H1 (cell line): ENCODE results near the gene CNPY2. TPM values are rescaled to one million over a fixed set of nuclear protein-coding genes. Genes with fewer than 3 reads are reported as not detected.

Experiments
- CTCF ChIA-PET: fragments of 300-600 bp; sonication (Branson Sonifier 250); formaldehyde crosslinking; loops from one replicate; lab custom pipeline; 2021; ENCODE audit not compliant: partially characterized antibody; lab: Charles Lee
- POLR2A ChIA-PET: fragments of 300-600 bp; sonication (Branson Sonifier 250); formaldehyde crosslinking; loops from one replicate; lab custom pipeline; 2021; ENCODE audit warnings: inconsistent platforms; ENCODE audit not compliant: partially characterized antibody; lab: Charles Lee
- DNase-seq, 2 experiments: peaks; one replicate each; pipeline versions ENCODE4 v3.0.0 to v3.0.0-alpha.2; 2010 to 2022; ENCODE audit warnings: low spot score in 2 of 2, low read depth in 1 of 2, mixed read lengths in 1 of 2
- FAIRE-seq: peaks from 2 replicates; lab custom pipeline; 2011; peaks lifted over from hg19 to GRCh38; lab: Jason Lieb, UNC
- H2AFZ ChIP-seq: 2 replicates; pipeline ENCODE4 v1.8.1; 2012; ENCODE audit warnings: low read length, inconsistent platforms
- H2AK5ac ChIP-seq: 2 replicates; pipeline ENCODE4 v1.6.1; 2013; ENCODE audit warnings: low read depth, low read length
- H2BK120ac ChIP-seq: replicated peaks from 2 replicates; pipeline ENCODE3; 2013; ENCODE audit warnings: low read depth, low read length, inconsistent platforms
- H2BK12ac ChIP-seq: 2 replicates; pipeline ENCODE4 v1.6.1; 2013; ENCODE audit warnings: low read depth, low read length
- H2BK15ac ChIP-seq: 2 replicates; pipeline ENCODE4 v1.6.1; 2013; ENCODE audit warnings: low read length
- H2BK20ac ChIP-seq: 2 replicates; pipeline ENCODE4 v1.6.1; 2013; ENCODE audit warnings: low read length
- H2BK5ac ChIP-seq: 2 replicates; pipeline ENCODE4 v1.6.1; 2013; ENCODE audit warnings: low read depth, low read length
- H3K14ac ChIP-seq: 2 replicates; pipeline ENCODE4 v1.6.1; 2013; ENCODE audit warnings: inconsistent platforms; ENCODE audit not compliant: insufficient read length
- H3K18ac ChIP-seq: 2 replicates; pipeline ENCODE4 v1.6.1; 2013; ENCODE audit warnings: low read length; ENCODE audit errors: extremely low read depth
- H3K23ac ChIP-seq: 2 replicates; pipeline ENCODE4 v1.6.1; 2013; ENCODE audit warnings: inconsistent platforms; ENCODE audit not compliant: insufficient read length
- H3K23me2 ChIP-seq: 2 replicates; pipeline ENCODE4 v1.6.1; 2013; ENCODE audit warnings: low read depth, low read length
- H3K27ac ChIP-seq: 2 replicates; pipeline ENCODE4 v1.6.1; 2011; ENCODE audit warnings: low read depth, low read length, inconsistent platforms
- H3K27me3 ChIP-seq, 4 experiments: replicated peaks in 1 of 4; 1 replicate in 1 of 4; 2 replicates in 3 of 4; pipeline versions ENCODE4 v1.6.1 to v1.8.1; 2011 to 2013; ENCODE audit warnings: low read length in 3 of 4, mild to moderate bottlenecking in 3 of 4, inconsistent platforms in 2 of 4, mixed read lengths in 2 of 4, moderate library complexity in 1 of 4; ENCODE audit not compliant: control insufficient read depth in 3 of 4, insufficient read depth in 3 of 4; ENCODE audit errors: extremely low read depth in 1 of 4
- H3K36me3 ChIP-seq, 4 experiments: 2 replicates each; pipeline versions ENCODE4 v1.6.1 to v1.8.1; 2011 to 2013; ENCODE audit warnings: mild to moderate bottlenecking in 4 of 4, low read length in 3 of 4, moderate library complexity in 2 of 4, control low read depth in 1 of 4, inconsistent platforms in 1 of 4; ENCODE audit not compliant: insufficient read depth in 4 of 4, control insufficient read depth in 2 of 4
- H3K4ac ChIP-seq: replicated peaks from 2 replicates; pipeline ENCODE3; 2013; ENCODE audit warnings: low read length, low read depth, mixed read lengths, inconsistent platforms; ENCODE audit not compliant: insufficient read length
- H3K4me1 ChIP-seq, 4 experiments: replicated peaks in 1 of 4; 1 replicate in 1 of 4; 2 replicates in 3 of 4; pipeline versions ENCODE4 v1.6.1 to v1.8.1; 2011 to 2013; ENCODE audit warnings: low read length in 3 of 4, inconsistent platforms in 2 of 4, mixed read lengths in 1 of 4; ENCODE audit not compliant: insufficient read depth in 4 of 4, control insufficient read depth in 3 of 4
- H3K4me2 ChIP-seq, 2 experiments: 2 replicates each; pipeline versions ENCODE4 v1.6.1 to v1.8.1; 2011 to 2013; ENCODE audit warnings: low read depth in 2 of 2, low read length in 2 of 2, control low read depth in 1 of 2, inconsistent platforms in 1 of 2, mild to moderate bottlenecking in 1 of 2; ENCODE audit not compliant: insufficient read depth in 1 of 2
- H3K4me3 ChIP-seq, 4 experiments: fragments of 200-600, 300-600 bp in 1 of 4; sonication (generic), shearing (Covaris generic), sonication (Bioruptor Twin) in 1 of 4; 2 replicates each; pipeline versions ENCODE4 v1.5.1 to v1.8.1; 2011 to 2016; ENCODE audit warnings: low read length in 4 of 4, low read depth in 3 of 4, control low read depth in 2 of 4, inconsistent platforms in 2 of 4, mild to moderate bottlenecking in 2 of 4, mixed read lengths in 1 of 4, moderate library complexity in 1 of 4; ENCODE audit not compliant: insufficient read depth in 2 of 4; ENCODE audit errors: extremely low read depth in 1 of 4
- H3K56ac ChIP-seq: replicated peaks from 2 replicates; pipeline ENCODE3; 2013; ENCODE audit warnings: low read depth, mild to moderate bottlenecking, mixed read lengths, low read length, inconsistent platforms; ENCODE audit not compliant: insufficient read length
- H3K79me1 ChIP-seq: 2 replicates; pipeline ENCODE4 v1.6.1; 2013; ENCODE audit warnings: low read depth, low read length, control low read depth
- H3K79me2 ChIP-seq, 2 experiments: 2 replicates each; pipeline versions ENCODE4 v1.6.1 to v1.8.1; 2012 to 2013; ENCODE audit warnings: low read length in 2 of 2, mild to moderate bottlenecking in 2 of 2, inconsistent platforms in 1 of 2; ENCODE audit not compliant: insufficient read depth in 2 of 2, control insufficient read depth in 1 of 2
- H3K9ac ChIP-seq, 4 experiments: replicated peaks in 1 of 4; 1 replicate in 1 of 4; 2 replicates in 3 of 4; pipeline versions ENCODE4 v1.6.1 to v1.8.1; 2011 to 2013; ENCODE audit warnings: low read depth in 3 of 4, low read length in 3 of 4, control low read depth in 2 of 4, mild to moderate bottlenecking in 2 of 4, moderate library complexity in 2 of 4, inconsistent platforms in 1 of 4; ENCODE audit errors: extremely low read depth in 1 of 4
- H3K9me3 ChIP-seq, 2 experiments: 2 replicates each; pipeline versions ENCODE4 v1.6.1 to v1.8.1; 2012 to 2013; ENCODE audit warnings: mild to moderate bottlenecking in 2 of 2, moderate library complexity in 2 of 2, control low read depth in 1 of 2, inconsistent platforms in 1 of 2, low read depth in 1 of 2, low read length in 1 of 2, mixed read lengths in 1 of 2; ENCODE audit not compliant: insufficient read depth in 2 of 2
- H4K20me1 ChIP-seq, 2 experiments: replicated peaks in 1 of 2; 2 replicates each; pipeline versions ENCODE3 to v1.8.1; 2011 to 2013; ENCODE audit warnings: inconsistent platforms in 2 of 2, low read length in 2 of 2, mild to moderate bottlenecking in 1 of 2; ENCODE audit not compliant: insufficient read depth in 2 of 2, control insufficient read depth in 1 of 2
- H4K5ac ChIP-seq: 2 replicates; pipeline ENCODE4 v1.6.1; 2013; ENCODE audit warnings: low read length, low read depth, mixed read lengths, inconsistent platforms; ENCODE audit not compliant: insufficient read length
- H4K8ac ChIP-seq: 2 replicates; pipeline ENCODE4 v1.8.0; 2013; ENCODE audit warnings: mild to moderate bottlenecking, moderate library complexity, low read length, inconsistent platforms; ENCODE audit not compliant: insufficient read depth; ENCODE audit errors: extremely low read depth
- H4K91ac ChIP-seq: replicated peaks from 2 replicates; pipeline ENCODE3; 2013; ENCODE audit warnings: low read length, mixed read lengths, inconsistent platforms; ENCODE audit not compliant: insufficient read length
- ATF2 ChIP-seq: IDR thresholded peaks from 2 replicates; pipeline ENCODE4 v1.6.1; 2012; ENCODE audit warnings: low read length, inconsistent platforms
- FOSL1 ChIP-seq: IDR thresholded peaks from 2 replicates; pipeline ENCODE4 v1.6.1; 2011; ENCODE audit warnings: mild to moderate bottlenecking, low read depth, low read length, moderate library complexity; ENCODE audit not compliant: insufficient read depth
- GTF2F1 ChIP-seq: IDR thresholded peaks from 2 replicates; pipeline ENCODE4 v1.6.1; 2012; ENCODE audit warnings: low read depth, low read length, improper control_type of control experiment, borderline replicate concordance
- JUND ChIP-seq: IDR thresholded peaks from 2 replicates; pipeline ENCODE4 v1.6.1; 2011; ENCODE audit warnings: mild to moderate bottlenecking, improper control_type of control experiment, low read length
- RAD21 ChIP-seq, 2 experiments: IDR thresholded peaks in 1 of 2; conservative IDR thresholded peaks in 1 of 2; 2 replicates each; pipeline ENCODE4 v1.6.1; 2011; ENCODE audit warnings: low read depth in 2 of 2, low read length in 2 of 2, improper control_type of control experiment in 1 of 2, inconsistent platforms in 1 of 2, mild to moderate bottlenecking in 1 of 2, moderate library complexity in 1 of 2
- RXRA ChIP-seq: IDR thresholded peaks from 2 replicates; pipeline ENCODE4 v1.6.1; 2011; ENCODE audit warnings: low read depth, mild to moderate bottlenecking, low read length, moderate library complexity; ENCODE audit not compliant: insufficient read depth
- YY1 ChIP-seq: IDR thresholded peaks from 2 replicates; pipeline ENCODE4 v1.6.1; 2011; ENCODE audit warnings: low read depth, mild to moderate bottlenecking, low read length
- WGBS, 2 experiments: shearing (Covaris generic) in 1 of 2; methylation state at CpG; one replicate each; pipeline versions ENCODE4 v1.1.6 to v1.1.7; 2013 to 2015; ENCODE audit warnings: low lambda C conversion rate in 2 of 2, mixed read lengths in 2 of 2, inconsistent platforms in 1 of 2, low coverage in 1 of 2, missing lambda C conversion rate in 1 of 2; ENCODE audit not compliant: insufficient replicate concordance in 2 of 2, insufficient coverage in 1 of 2, insufficient read length in 1 of 2; ENCODE audit errors: extremely low coverage in 1 of 2, missing lambda C conversion rate in 1 of 2; 5-methylcytosine and 5-hydroxymethylcytosine counted together
- polyA plus RNA-seq, 7 experiments: library from polyadenylated mRNA; depleted of rRNA in 3 of 7; stranded (reverse) in 5 of 7; unstranded in 2 of 7; fragments of >200 nt in 5 of 7; fragments of 200-250 nt in 2 of 7; gene quantifications; 1 replicate in 5 of 7; 2 replicates in 1 of 7; 4 replicates in 1 of 7; pipeline versions ENCODE4 v1.2.1 to v1.2.3, GENCODE V29; 2011 to 2013; ENCODE audit warnings: missing spikeins in 2 of 7, mixed read lengths in 2 of 7
- total RNA-seq: library from RNA; stranded (reverse); fragmentation: NEBNext Ultra II Directional; extraction: Animal tissue kit (Norgen Biotek cat#: 25700); gene quantifications from 2 replicates; pipeline ENCODE4 v1.2.1, GENCODE V29; 2021

CNPY2 gene
- total and polyA plus RNA-seq, 2 of the 8 experiments (the other 6 are each of a cell fraction or from before 2014, with no cell fraction given) = 203 to 281 TPM

DNA sequence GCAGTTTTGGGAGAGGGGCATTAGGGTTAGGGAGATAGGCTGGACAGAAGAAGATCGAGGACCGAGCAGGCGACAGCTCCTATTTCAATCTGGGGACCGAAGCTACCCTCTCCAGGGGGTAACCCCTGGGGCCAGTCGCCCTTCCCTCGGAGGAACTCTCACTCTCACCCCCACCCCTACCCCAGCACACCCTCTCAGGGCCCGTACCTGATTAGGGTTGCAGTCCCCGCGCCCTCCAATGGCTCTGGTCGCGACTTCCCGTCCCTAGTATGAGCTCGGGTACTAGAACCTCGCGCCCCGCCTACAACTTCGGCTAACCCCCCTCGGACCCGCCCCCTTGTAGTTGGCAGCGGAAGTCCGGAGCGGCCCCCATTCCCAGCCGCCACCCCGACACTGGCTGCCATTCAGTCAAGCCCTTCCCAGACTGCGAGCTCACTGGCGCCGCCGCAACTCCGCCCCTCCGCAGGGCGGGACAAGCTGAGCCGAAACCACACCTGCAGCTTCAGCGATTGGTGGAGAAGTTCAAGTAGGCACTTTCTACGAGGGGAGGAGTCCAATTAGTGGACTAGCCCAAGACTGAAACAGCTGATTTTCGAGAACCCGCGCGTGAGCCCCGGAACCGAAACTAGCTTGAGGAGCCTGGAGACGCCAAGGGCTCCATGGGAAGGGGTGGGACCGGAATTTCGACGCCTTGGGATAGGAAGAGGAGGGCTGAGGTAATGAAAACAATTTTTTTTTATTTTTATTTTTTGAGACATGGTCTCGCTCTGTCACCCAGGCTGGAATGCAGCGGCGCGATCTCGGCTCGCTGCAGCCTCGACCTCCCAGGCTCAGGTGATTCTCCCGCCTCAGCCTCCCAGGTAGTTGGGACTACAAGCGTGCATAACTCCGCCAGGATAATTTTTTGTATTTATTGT is 44.3 kb upstream of the CNPY2 start, which contains the start of gene STAT2:
Gene STAT2, minus strand, starts transcription at position 257 of the 917 bp plus-strand sequence. CDS start 3,536 bp downstream, outside the sequence.
- H3K79me1 ChIP-seq = no peaks in the 10 kb centered on the region
- peak within 1 kb of the TSS; percentile 87; the same call in 1 of the 2 replicates for H4K8ac ChIP-seq
- H2BK12ac ChIP-seq = peak within 1 kb of the TSS; percentile 55; the same call in 1 of the 2 replicates
- ChIA-PET POLR2A (interaction anchor here (0.6 to 5.1 kb wide), 21 partner anchors 9 to 366 kb away, joined by 3 to 55 read pairs (median 4); partner anchors contain the start of genes CNPY2, COQ10A, IL23A and NACA), CTCF (interaction anchor here (0.6 to 3.4 kb wide), 18 partner anchors 9 to 138 kb away, joined by 3 to 24 read pairs (median 4); partner anchors contain the start of genes CNPY2, PAN2, RNF41 and SPRYD4)
- peaks cover 0 to 5% (median 2%) of the 10 kb centered on the region in 4 experiments; a peak in 4 of 7 replicates for H3K4me1 ChIP-seq
- no peak within 1 kb of the TSS for H3K4ac ChIP-seq
- peak within 1 kb of the TSS; percentile 78 to 88 (median 84) for H3K4me3 ChIP-seq
- H3K23ac ChIP-seq = no peak within 1 kb of the TSS
- H3K27ac ChIP-seq = peak within 1 kb of the TSS; percentile 70
- H4K5ac ChIP-seq = peak within 1 kb of the TSS; percentile 72
- H2BK5ac ChIP-seq = peak within 1 kb of the TSS; percentile 77; the same call in 1 of the 2 replicates
- H2AFZ ChIP-seq = 0 out of 2 replicates have a peak within 1 kb of the TSS, but pooled peaks have one; percentile 24
- H3K36me3 ChIP-seq = peaks cover 2 to 16% (median 8%) of the 10 kb centered on the region in 4 experiments; a peak in 6 of 8 replicates
- H2BK15ac ChIP-seq = no peak within 1 kb of the TSS
- 1% methylated on average over 48 of the region's 54 CpGs; no CpG with 5 or more reads in 1 of the 2 experiments for WGBS, 2 experiments
- H4K91ac ChIP-seq = no peak within 1 kb of the TSS
- H3K23me2 ChIP-seq = no peaks in the 10 kb centered on the region
- H3K79me2 ChIP-seq = peaks cover 0 to 8% of the 10 kb centered on the region in 2 experiments; a peak in 1 of 4 replicates
- H4K20me1 ChIP-seq = no peaks in the 10 kb centered on the region
- peaks cover 0 to 3% (median 0%) of the 10 kb centered on the region in 4 experiments; a peak in 1 of 7 replicates for H3K27me3 ChIP-seq
- peak within 1 kb of the TSS; percentile 34 for H3K56ac ChIP-seq
- no peaks in the 10 kb centered on the region for H3K9me3 ChIP-seq
- DNase-seq (peak; percentile 98 to 99), FAIRE-seq (peak; percentile 87)
- H2AK5ac ChIP-seq = 0 out of 2 replicates have a peak within 1 kb of the TSS, but pooled peaks have one; percentile 4
- H3K9ac ChIP-seq = peak within 1 kb of the TSS; percentile 66 to 90 (median 70)
- H3K4me2 ChIP-seq = peak within 1 kb of the TSS; percentile 51 to 66
- no peak within 1 kb of the TSS for H2BK20ac ChIP-seq
- no peak within 1 kb of the TSS for H3K14ac ChIP-seq
- no peak within 1 kb of the TSS for H2BK120ac ChIP-seq
- no peak within 1 kb of the TSS; the same call in 1 of the 2 replicates for H3K18ac ChIP-seq
- no peak for TF ChIP-seq RXRA
- no peak for TF ChIP-seq ATF2
- TF ChIP-seq RAD21 (IDR thresholded peaks at IDR 0.05 in 1 of 2, conservative IDR thresholded peaks at IDR 0.05 in 1 of 2; ENCODE audit: low read depth in 2 of 2, low read length in 2 of 2) = no peak
- TF ChIP-seq FOSL1 = no peak
- TF ChIP-seq YY1 = no peak
- no peak for TF ChIP-seq GTF2F1
- no peak; the same call in 1 of the 2 replicates for TF ChIP-seq JUND
